Ovary (tissue), 9 donors: ENCODE results near the gene MYL10. TPM values are rescaled to one million over a fixed set of nuclear protein-coding genes. Genes with fewer than 3 reads are reported as not detected.

ENCODE experiments used
- DNase-seq, 5 donors: peaks; one replicate each; pipeline ENCODE4 v3.0.0-alpha.2; 2019 to 2020
- H3K27ac ChIP-seq, 2 donors: fragments of 200-600 bp; one replicate each; pipeline versions ENCODE4 v1.5.1 to v1.8.0; 2019 to 2022
- H3K27me3 ChIP-seq: fragments of 200-600 bp; one replicate; pipeline ENCODE4 v1.8.0; 2022
- H3K36me3 ChIP-seq: fragments of 200-600 bp; sonication (generic); one replicate; pipeline ENCODE4 v1.5.1; 2019
- H3K4me1 ChIP-seq: one replicate; pipeline ENCODE4 v1.8.1; 2013; ENCODE audit warnings: mild to moderate bottlenecking, moderate library complexity; ENCODE audit not compliant: insufficient read depth
- H3K4me3 ChIP-seq: fragments of 200-600 bp; sonication (generic); one replicate; pipeline ENCODE4 v1.5.1; 2017
- H3K9me3 ChIP-seq, 2 donors: fragments of 200-600 bp in 1 of 2; sonication (generic) in 1 of 2; one replicate each; pipeline versions ENCODE4 v1.5.1 to v1.8.1; 2013 to 2019; ENCODE audit warnings: mild to moderate bottlenecking in 1 of 2, moderate library complexity in 1 of 2
- EP300 ChIP-seq: sonication (generic); formaldehyde crosslinking; IDR thresholded peaks from one replicate; pipeline ENCODE4 v1.6.1; 2017; ENCODE audit warnings: antibody characterized with exemption
- POLR2A ChIP-seq: fragments of 450-650 bp; IDR thresholded peaks from one replicate; pipeline ENCODE4 v1.6.1; 2017; ENCODE audit warnings: antibody characterized with exemption, mild to moderate bottlenecking, moderate library complexity
- WGBS, 3 donors: extraction: QIAGEN DNeasy Blood & Tissue Kit in 1 of 3; methylation state at CpG; one replicate each; pipeline versions ENCODE4 v1.1.5 to v1.1.7; 2013 to 2017; 5-methylcytosine and 5-hydroxymethylcytosine counted together
- intact Hi-C, 4 donors: fragments of 100-400 bp; cut with DNase I; formaldehyde crosslinking; loops; one replicate each; pipeline versions ENCODE4 v1.11.0 to v1.15.1; 2022 to 2023
- polyA plus RNA-seq, 2 donors: library from polyadenylated mRNA; stranded (reverse); fragments of 200-250 nt in 1 of 2; fragments of 350-450 nt in 1 of 2; fragmentation: Illumina TruSeq in 1 of 2; extraction: RNeasy Lipid Tissue Mini Kit (QIAGEN cat#74804) in 1 of 2; gene quantifications; one replicate each; pipeline ENCODE4 v1.2.3, GENCODE V29; 2013 to 2014
- total RNA-seq, 7 donors: library from RNA; depleted of rRNA in 2 of 7; stranded (reverse); fragments of >200 nt in 2 of 7; fragmentation: NEBNext Ultra II Directional in 3 of 7; extraction: Animal tissue kit (Norgen Biotek cat#: 25700) in 3 of 7; gene quantifications; one replicate each; pipeline versions ENCODE4 v1.1.0 to v1.2.4, GENCODE V29; 2016 to 2023
- TF ChIP-seq, protein P1 (sequence below), 3 donors: fragments of 450-650 bp in 2 of 3; fragments of 200-600 bp in 1 of 3; IDR thresholded peaks; one replicate each; pipeline versions ENCODE4 v1.5.1 to v1.8.0; 2016 to 2022; ENCODE audit warnings: antibody characterized with exemption in 3 of 3, mild to moderate bottlenecking in 1 of 3
- donor health status: DM: no; HTN: no; CAD: no; lungs with moderate emphysema.
- donor health status: DM: no; HTN: no; CAD: no.
- donor health status: Bipolar disorder and iron deficiency.
- donor health status: DM: yes; HTN: yes; CAD: no.
- donor health status: DM: no; HTN: no; CAD: no.
- donor health status: DM: yes; HTN: yes; CAD: no.

MYL10 gene
- total and polyA plus RNA-seq, 9 donors = not detected

DNA sequence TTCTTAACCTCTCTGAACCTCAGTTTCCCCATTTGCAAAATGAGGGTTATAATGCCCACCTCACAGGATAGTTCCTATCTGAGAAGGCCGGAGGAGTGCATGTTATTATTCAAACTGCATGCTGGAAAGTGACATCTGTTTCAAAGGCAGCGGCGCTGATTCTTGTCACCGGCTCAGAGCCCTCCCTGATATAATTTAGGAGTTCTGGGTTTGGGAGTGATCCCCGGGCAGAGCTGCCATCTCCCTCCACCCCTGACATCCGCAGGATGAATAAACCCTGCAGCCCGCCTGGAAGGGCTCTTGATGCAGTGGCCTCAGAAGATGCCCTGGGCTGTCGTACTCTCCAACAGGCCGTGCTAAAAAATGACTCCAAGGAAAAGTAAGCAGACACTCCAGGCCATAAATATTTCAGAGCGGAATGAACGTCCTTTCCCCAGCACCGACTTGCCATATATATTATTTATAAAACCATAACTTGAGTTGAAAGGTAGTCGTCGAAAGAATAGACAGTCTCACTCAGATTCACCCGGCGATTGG is 47.0 kb upstream of the MYL10 start:
- 70 to 81% (median 72%) methylated on average over 16 of the region's 16 CpGs for WGBS, 3 donors
- H3K9me3 ChIP-seq = no peaks in the 10 kb centered on the region
- intact Hi-C loops = no loop called here

DNA sequence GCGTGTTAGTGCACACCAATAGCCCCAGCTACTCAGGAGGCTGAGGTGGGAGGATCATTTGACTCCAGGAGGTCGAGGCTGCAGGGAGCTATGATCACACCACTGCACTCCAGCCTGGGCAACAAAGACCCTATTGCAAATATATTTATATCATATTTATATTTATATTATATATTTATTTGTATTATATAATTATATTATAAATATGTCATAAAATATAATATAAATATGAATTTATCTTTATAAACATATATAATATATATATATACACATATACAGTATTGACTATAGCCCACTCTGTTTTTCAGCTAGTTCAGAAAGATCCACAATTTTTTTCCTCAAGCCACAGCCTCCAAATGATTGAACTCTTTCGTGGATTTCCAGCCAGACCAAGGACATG is 45.3 kb upstream of the MYL10 start:
- 84 to 89% (median 85%) methylated on average over 3 of the region's 3 CpGs for WGBS, 3 donors
- Histone ChIP-seq H3K27me3 (no peaks in the 10 kb centered on the region), H3K9me3 (no peaks in the 10 kb centered on the region), H3K27ac (no peak overlapping the region), H3K4me3 (no peak overlapping the region), H3K4me1 (no peaks in the 10 kb centered on the region), H3K36me3 (no peaks in the 10 kb centered on the region)
- no peak for DNase-seq
- intact Hi-C loops = no loop called here
- TF ChIP-seq, protein P1, sequence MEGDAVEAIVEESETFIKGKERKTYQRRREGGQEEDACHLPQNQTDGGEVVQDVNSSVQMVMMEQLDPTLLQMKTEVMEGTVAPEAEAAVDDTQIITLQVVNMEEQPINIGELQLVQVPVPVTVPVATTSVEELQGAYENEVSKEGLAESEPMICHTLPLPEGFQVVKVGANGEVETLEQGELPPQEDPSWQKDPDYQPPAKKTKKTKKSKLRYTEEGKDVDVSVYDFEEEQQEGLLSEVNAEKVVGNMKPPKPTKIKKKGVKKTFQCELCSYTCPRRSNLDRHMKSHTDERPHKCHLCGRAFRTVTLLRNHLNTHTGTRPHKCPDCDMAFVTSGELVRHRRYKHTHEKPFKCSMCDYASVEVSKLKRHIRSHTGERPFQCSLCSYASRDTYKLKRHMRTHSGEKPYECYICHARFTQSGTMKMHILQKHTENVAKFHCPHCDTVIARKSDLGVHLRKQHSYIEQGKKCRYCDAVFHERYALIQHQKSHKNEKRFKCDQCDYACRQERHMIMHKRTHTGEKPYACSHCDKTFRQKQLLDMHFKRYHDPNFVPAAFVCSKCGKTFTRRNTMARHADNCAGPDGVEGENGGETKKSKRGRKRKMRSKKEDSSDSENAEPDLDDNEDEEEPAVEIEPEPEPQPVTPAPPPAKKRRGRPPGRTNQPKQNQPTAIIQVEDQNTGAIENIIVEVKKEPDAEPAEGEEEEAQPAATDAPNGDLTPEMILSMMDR (IDR thresholded peaks at IDR 0.05) = no peak
- no peak for TF ChIP-seq EP300
- TF ChIP-seq POLR2A = no peak

More for the DNA sequence above, 47.0 kb upstream of the MYL10 start:
- TF ChIP-seq POLR2A (no peak), EP300 (no peak)
- TF ChIP-seq, protein P1 (IDR thresholded peaks at IDR 0.05) = no peak
- Histone ChIP-seq H3K4me3 (no peak overlapping the region), H3K4me1 (peaks cover 1% of the 10 kb centered on the region), H3K27me3 (no peaks in the 10 kb centered on the region), H3K27ac (no peak overlapping the region), H3K36me3 (no peaks in the 10 kb centered on the region)
- no peak for DNase-seq

DNA sequence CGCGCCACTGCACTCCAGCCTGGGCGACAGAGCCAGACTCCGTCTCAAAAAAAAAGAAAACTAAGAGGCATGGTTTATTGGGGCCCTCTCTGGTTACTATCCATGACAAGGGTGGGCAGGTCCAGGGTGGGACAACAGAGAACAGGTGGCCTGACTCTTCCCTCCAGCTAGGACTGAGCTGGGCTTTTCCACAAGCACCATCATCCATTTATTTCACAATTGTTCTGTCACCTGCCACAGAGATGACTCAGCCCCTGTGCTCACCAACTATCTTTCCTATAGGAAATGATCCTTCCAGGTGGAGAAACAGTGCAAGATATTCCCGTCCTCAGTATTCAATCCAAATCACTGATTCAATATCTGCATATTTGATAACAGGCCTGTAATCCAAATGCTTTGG is 44.9 kb upstream of the MYL10 start:
- no peaks in the 10 kb centered on the region for H3K27me3 ChIP-seq
- DNase-seq = no peak
- 86 to 95% (median 95%) methylated on average over 5 of the region's 5 CpGs for WGBS, 3 donors
- no peak overlapping the region for H3K4me3 ChIP-seq
- TF ChIP-seq EP300 = no peak
- TF ChIP-seq POLR2A = no peak
- TF ChIP-seq, protein P1 (IDR thresholded peaks at IDR 0.05) = no peak
- no peak overlapping the region for H3K27ac ChIP-seq
- H3K9me3 ChIP-seq = no peaks in the 10 kb centered on the region
- no peaks in the 10 kb centered on the region for H3K4me1 ChIP-seq
- H3K36me3 ChIP-seq = no peaks in the 10 kb centered on the region
- intact Hi-C loops = no loop called here

DNA sequence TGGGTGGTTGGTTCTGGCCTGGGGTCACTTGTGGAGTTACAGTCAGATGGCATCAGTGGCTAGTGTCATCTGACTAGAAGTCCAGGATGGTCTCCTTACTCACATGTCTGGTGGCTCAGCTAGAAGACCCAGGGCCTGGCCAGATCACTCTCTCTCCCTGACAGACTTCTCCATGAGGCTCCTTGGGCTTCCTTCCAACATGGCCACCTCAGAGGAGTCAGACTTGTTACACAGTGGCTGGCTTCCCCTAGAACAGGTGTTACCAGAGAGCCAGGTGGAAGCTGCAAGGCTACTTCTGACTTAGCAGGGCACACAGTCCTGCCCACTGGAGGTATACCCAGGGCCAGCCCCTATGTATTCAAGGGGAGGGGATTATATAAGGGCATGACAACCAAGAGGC is 44.2 kb upstream of the MYL10 start:
- TF ChIP-seq EP300 (no peak), POLR2A (no peak)
- TF ChIP-seq, protein P1 (IDR thresholded peaks at IDR 0.05) = no peak
- H3K27ac ChIP-seq = no peak overlapping the region
- H3K4me1 ChIP-seq = no peaks in the 10 kb centered on the region
- no peaks in the 10 kb centered on the region for H3K36me3 ChIP-seq
- DNase-seq = no peak
- no peak overlapping the region for H3K4me3 ChIP-seq
- intact Hi-C loops = no loop called here
- H3K9me3 ChIP-seq = no peaks in the 10 kb centered on the region
- H3K27me3 ChIP-seq = no peaks in the 10 kb centered on the region
